IMR-90 (cell line): ENCODE results near the gene TRAF1. TPM values are rescaled to one million over a fixed set of nuclear protein-coding genes. Genes with fewer than 3 reads are reported as not detected.

ENCODE experiments used
- ATAC-seq: fragments of 200-7000 bp; cut with Tn5 transposase; 2 replicates; pipeline ENCODE4 v1.9.1; 2020; ENCODE audit warnings: low read depth, mild to moderate bottlenecking, moderate library complexity
- BruUV-seq: library from RNA; stranded (reverse); fragments of 400-500 nt; replicated peaks from 2 replicates; lab custom pipeline; 2021; lab: Mats Ljungman, UMichigan
- CTCF ChIA-PET: fragments of 300-600 bp; formaldehyde crosslinking; extraction: SDS; loops from one replicate; lab custom pipeline; 2021; ENCODE audit warnings: antibody characterized with exemption; lab: Yijun Ruan, JAX
- POLR2A ChIA-PET: fragments of 300-600 bp; sonication (Branson Sonifier 250); formaldehyde crosslinking; loops from one replicate; lab custom pipeline; 2022; ENCODE audit warnings: antibody characterized with exemption; ENCODE audit not compliant: unreplicated experiment; lab: Charles Lee
- DNase-seq: peaks from one replicate; pipeline ENCODE4 v3.0.0; 2013
- H2AFZ ChIP-seq: replicated peaks from 2 replicates; pipeline ENCODE3; 2013; ENCODE audit warnings: low read length, mild to moderate bottlenecking; ENCODE audit not compliant: poor library complexity
- H2AK5ac ChIP-seq: 2 replicates; pipeline ENCODE4 v1.6.1; 2013; ENCODE audit warnings: low read depth, low read length, inconsistent platforms
- H2AK9ac ChIP-seq: replicated peaks from 2 replicates; pipeline ENCODE3; 2013; ENCODE audit warnings: mild to moderate bottlenecking, low read depth, low read length, moderate library complexity; ENCODE audit not compliant: poor library complexity
- H2BK120ac ChIP-seq: 2 replicates; pipeline ENCODE4 v1.6.1; 2013; ENCODE audit warnings: low read depth, low read length, inconsistent platforms
- H2BK15ac ChIP-seq: 3 replicates; pipeline ENCODE4 v1.6.1; 2013; ENCODE audit warnings: low read depth, low read length, inconsistent platforms
- H2BK20ac ChIP-seq: 2 replicates; pipeline ENCODE4 v1.6.1; 2013; ENCODE audit warnings: low read depth, mild to moderate bottlenecking, inconsistent platforms, low read length, moderate library complexity
- H2BK5ac ChIP-seq: 2 replicates; pipeline ENCODE4 v1.6.1; 2013; ENCODE audit warnings: mild to moderate bottlenecking, low read depth, low read length, inconsistent platforms; ENCODE audit not compliant: poor library complexity, severe bottlenecking
- H3K14ac ChIP-seq: replicated peaks from 2 replicates; pipeline ENCODE4 v1.6.1; 2013; ENCODE audit warnings: low read depth, low read length, inconsistent platforms
- H3K18ac ChIP-seq: 2 replicates; pipeline ENCODE4 v1.6.1; 2013; ENCODE audit warnings: low read depth, low read length, control low read depth
- H3K23ac ChIP-seq: 2 replicates; pipeline ENCODE4 v1.6.1; 2013; ENCODE audit warnings: low read depth, low read length, inconsistent platforms
- H3K27ac ChIP-seq: 2 replicates; pipeline ENCODE4 v1.5.1; 2013; ENCODE audit warnings: mild to moderate bottlenecking, control low read depth, low read length; ENCODE audit not compliant: insufficient read depth
- H3K27me3 ChIP-seq: 2 replicates; pipeline ENCODE4 v1.6.1; 2013; ENCODE audit warnings: low read length; ENCODE audit not compliant: control insufficient read depth, insufficient read depth
- H3K36me3 ChIP-seq: 2 replicates; pipeline ENCODE4 v1.6.1; 2013; ENCODE audit warnings: low read length, mixed read lengths; ENCODE audit not compliant: control insufficient read depth, insufficient read depth
- H3K4ac ChIP-seq: 2 replicates; pipeline ENCODE4 v1.6.1; 2013; ENCODE audit warnings: low read depth, low read length, inconsistent platforms
- H3K4me1 ChIP-seq: 2 replicates; pipeline ENCODE4 v1.6.1; 2013; ENCODE audit warnings: low read length, mixed read lengths; ENCODE audit not compliant: control insufficient read depth, insufficient read depth
- H3K4me2 ChIP-seq: 2 replicates; pipeline ENCODE4 v1.6.1; 2013; ENCODE audit warnings: low read depth, mild to moderate bottlenecking, control low read depth, low read length, moderate library complexity
- H3K4me3 ChIP-seq: 2 replicates; pipeline ENCODE4 v1.5.1; 2013; ENCODE audit warnings: low read depth, mild to moderate bottlenecking, control low read depth, low read length, moderate library complexity; ENCODE audit not compliant: insufficient read depth
- H3K56ac ChIP-seq: 2 replicates; pipeline ENCODE4 v1.6.1; 2013; ENCODE audit warnings: low read length, inconsistent platforms; ENCODE audit not compliant: insufficient read depth; ENCODE audit errors: extremely low read depth
- H3K79me1 ChIP-seq, 2 experiments: 2 replicates each; pipeline ENCODE4 v1.6.1; 2013; ENCODE audit warnings: low read length in 2 of 2, inconsistent platforms in 1 of 2, low read depth in 1 of 2
- H3K9ac ChIP-seq: 2 replicates; pipeline ENCODE4 v1.6.1; 2013; ENCODE audit warnings: low read depth, low read length, control low read depth
- H3K9me1 ChIP-seq: 2 replicates; pipeline ENCODE4 v1.6.1; 2013; ENCODE audit warnings: low read length, inconsistent platforms; ENCODE audit not compliant: insufficient read depth
- H3K9me3 ChIP-seq: 2 replicates; pipeline ENCODE4 v1.6.1; 2013; ENCODE audit warnings: low read length; ENCODE audit not compliant: control insufficient read depth, insufficient read depth
- H4K20me1 ChIP-seq: 2 replicates; pipeline ENCODE4 v1.6.1; 2013; ENCODE audit warnings: low read length, inconsistent platforms; ENCODE audit not compliant: insufficient read depth
- H4K5ac ChIP-seq: 2 replicates; pipeline ENCODE4 v1.6.1; 2013; ENCODE audit warnings: mild to moderate bottlenecking, low read depth, low read length, control low read depth
- H4K8ac ChIP-seq, 2 experiments: 2 replicates each; pipeline ENCODE4 v1.6.1; 2013; ENCODE audit warnings: low read depth in 2 of 2, low read length in 2 of 2, control low read depth in 1 of 2, inconsistent platforms in 1 of 2
- H4K91ac ChIP-seq: 2 replicates; pipeline ENCODE4 v1.6.1; 2013; ENCODE audit warnings: low read depth, low read length, inconsistent platforms; ENCODE audit not compliant: insufficient read depth
- BHLHE40 ChIP-seq: fragments of 150-350 bp; IDR thresholded peaks from 2 replicates; pipeline ENCODE4 v1.6.1; 2016; ENCODE audit warnings: mild to moderate bottlenecking, low read depth, low read length
- CEBPB ChIP-seq: IDR thresholded peaks from 2 replicates; pipeline ENCODE4 v1.6.1; 2012; ENCODE audit warnings: low read depth, low read length, improper control_type of control experiment
- CHD1 ChIP-seq: IDR thresholded peaks from 2 replicates; pipeline ENCODE4 v1.6.1; 2012; ENCODE audit warnings: low read depth, low read length, improper control_type of control experiment
- ELK1 ChIP-seq: fragments of 150-350 bp; IDR thresholded peaks from 2 replicates; pipeline ENCODE4 v1.6.1; 2016; ENCODE audit warnings: low read depth, mild to moderate bottlenecking, low read length, moderate library complexity, borderline replicate concordance
- MAFK ChIP-seq: IDR thresholded peaks from 2 replicates; pipeline ENCODE4 v1.6.1; 2012; ENCODE audit warnings: low read depth, low read length, improper control_type of control experiment
- POLR2A ChIP-seq: IDR thresholded peaks from 2 replicates; pipeline ENCODE4 v1.6.1; 2012; ENCODE audit warnings: mild to moderate bottlenecking, low read depth, low read length
- RAD21 ChIP-seq: IDR thresholded peaks from 2 replicates; pipeline ENCODE4 v1.6.1; 2012; ENCODE audit warnings: low read length, improper control_type of control experiment
- RCOR1 ChIP-seq: IDR thresholded peaks from 2 replicates; pipeline ENCODE4 v1.6.1; 2012; ENCODE audit warnings: mild to moderate bottlenecking, low read length, improper control_type of control experiment; ENCODE audit not compliant: insufficient replicate concordance
- RFX5 ChIP-seq: IDR thresholded peaks from 2 replicates; pipeline ENCODE4 v1.8.0; 2012; ENCODE audit warnings: low read depth, mild to moderate bottlenecking, low read length, moderate library complexity
- USF2 ChIP-seq: fragments of 150-350 bp; IDR thresholded peaks from 2 replicates; pipeline ENCODE4 v1.6.1; 2017; ENCODE audit warnings: mild to moderate bottlenecking, antibody characterized with exemption, low read length, low read depth
- WGBS, 2 experiments: methylation state at CpG; one replicate each; pipeline versions ENCODE4 v1.1.5 to v1.1.7; 2013; ENCODE audit warnings: missing lambda C conversion rate in 2 of 2; ENCODE audit not compliant: insufficient read length in 1 of 2; ENCODE audit errors: extremely low coverage in 2 of 2; 5-methylcytosine and 5-hydroxymethylcytosine counted together
- dilution Hi-C: fragments of 300-500 bp; cut with HindIII; formaldehyde crosslinking; loops from one replicate; pipeline ENCODE4 v1.14.3; 2018; ENCODE audit warnings: low sequenced_read_pairs; ENCODE audit not compliant: unreplicated experiment
- in situ Hi-C: fragments of 300-500 bp; cut with MboI; formaldehyde crosslinking; loops from 3 replicates; pipeline ENCODE4 v1.14.3; 2019; ENCODE audit warnings: low sequenced_read_pairs, inconsistent platforms, mixed read lengths
- intact Hi-C: fragments of 100-400 bp; cut with micrococcal nuclease; formaldehyde crosslinking; loops from 2 replicates; pipeline ENCODE4 v1.10.0; 2022
- polyA plus RNA-seq, 3 experiments: library from polyadenylated mRNA; depleted of rRNA; stranded (reverse); fragments of >200 nt; gene quantifications; 2 replicates each; pipeline ENCODE4 v1.2.3, GENCODE V29; 2012; ENCODE audit warnings: low replicate concordance in 1 of 3
- total RNA-seq: library from RNA; depleted of rRNA; stranded (reverse); fragments of >200 nt; gene quantifications from 2 replicates; pipeline ENCODE4 v1.2.3, GENCODE V29; 2012

Gene TRAF1
- total and polyA plus RNA-seq, 2 of the 4 experiments (the other 2 are of a cell fraction): 3.9 to 4.1 TPM

DNA sequence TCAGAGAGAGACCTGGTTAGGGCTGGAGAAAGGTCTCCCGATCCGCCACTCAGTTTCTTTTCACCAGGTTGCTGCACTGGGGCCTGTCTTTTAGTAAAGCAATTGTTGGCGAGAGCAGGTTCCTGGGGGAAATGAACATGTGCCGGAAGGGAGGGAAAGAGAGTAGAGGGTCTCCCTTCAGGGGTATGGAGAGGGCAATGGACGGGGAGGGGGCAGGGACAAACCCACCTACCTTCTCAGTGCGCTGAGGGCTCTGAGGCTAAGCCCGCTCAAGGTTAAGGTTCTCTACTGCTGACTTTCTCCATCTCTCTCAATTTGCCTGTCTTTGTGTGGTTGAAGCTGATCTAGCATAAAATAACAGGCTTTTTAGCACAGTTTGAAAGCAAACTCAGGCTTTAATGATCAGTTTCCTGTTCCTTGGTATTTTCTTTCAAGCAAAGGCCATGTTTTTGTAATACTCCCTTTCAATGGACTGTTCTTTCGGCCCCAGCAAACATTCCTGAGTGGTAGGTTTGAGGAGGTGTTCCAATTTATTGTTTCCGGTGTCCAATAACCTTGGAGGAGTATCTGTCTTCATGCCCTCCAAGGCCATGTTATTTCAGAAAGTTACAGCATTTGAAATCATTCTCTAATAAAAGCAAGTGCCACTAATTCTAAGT is 25.5 kb upstream of the TRAF1 start:
- no peak overlapping the region for H3K18ac ChIP-seq
- BruUV-seq: no TSS peak
- H4K20me1 ChIP-seq: no peaks in the 10 kb centered on the region
- no peak overlapping the region for H2BK15ac ChIP-seq
- intact Hi-C loops (no loop called here), dilution Hi-C loops (no loop called here), in situ Hi-C loops (no loop called here)
- TF ChIP-seq POLR2A (no peak), MAFK (no peak), CEBPB (no peak), CHD1 (no peak), RFX5 (no peak), USF2 (no peak), BHLHE40 (no peak), RCOR1 (no peak), RAD21 (no peak), ELK1 (no peak)
- no peaks in the 10 kb centered on the region for H3K9me3 ChIP-seq
- H3K4me3 ChIP-seq: no peak overlapping the region
- no peaks in the 10 kb centered on the region for H3K27me3 ChIP-seq
- no peak overlapping the region for H3K9ac ChIP-seq
- H3K27ac ChIP-seq: no peak overlapping the region
- no peak overlapping the region for H3K4me2 ChIP-seq
- CTCF ChIA-PET: no interaction called here
- H3K14ac ChIP-seq: no peak overlapping the region
- no peak overlapping the region for H4K91ac ChIP-seq
- peaks cover 2% of the 10 kb centered on the region; the same call in 1 of the 2 replicates for H3K4me1 ChIP-seq
- no peak overlapping the region for H2BK20ac ChIP-seq
- no CpG with 5 or more reads among the region's 9 CpGs for WGBS, 2 experiments
- no peak overlapping the region for H2BK5ac ChIP-seq
- H3K9me1 ChIP-seq: no peaks in the 10 kb centered on the region
- no peak overlapping the region for H3K23ac ChIP-seq
- no peak overlapping the region for H3K4ac ChIP-seq
- H3K79me1 ChIP-seq: no peaks in the 10 kb centered on the region
- no peak overlapping the region for H2AFZ ChIP-seq
- H2BK120ac ChIP-seq: no peak overlapping the region
- H3K56ac ChIP-seq: no peak overlapping the region
- no peak overlapping the region for H2AK5ac ChIP-seq
- H2AK9ac ChIP-seq: no peak overlapping the region
- ATAC-seq: no peak
- no peak for DNase-seq
- POLR2A ChIA-PET: no interaction called here
- H3K36me3 ChIP-seq: no peaks in the 10 kb centered on the region
- H4K5ac ChIP-seq: no peak overlapping the region
- H4K8ac ChIP-seq: no peak overlapping the region
